NCI-H510A treated with DMSO at 0.1 percent for 48 hours (cell line): ENCODE measurements around the gene KAZN.

ENCODE experiments used
- DNase-seq: peaks from one replicate; lab custom pipeline; 2025; lab: John Stamatoyannopoulos, UW

The KAZN gene

DNA sequence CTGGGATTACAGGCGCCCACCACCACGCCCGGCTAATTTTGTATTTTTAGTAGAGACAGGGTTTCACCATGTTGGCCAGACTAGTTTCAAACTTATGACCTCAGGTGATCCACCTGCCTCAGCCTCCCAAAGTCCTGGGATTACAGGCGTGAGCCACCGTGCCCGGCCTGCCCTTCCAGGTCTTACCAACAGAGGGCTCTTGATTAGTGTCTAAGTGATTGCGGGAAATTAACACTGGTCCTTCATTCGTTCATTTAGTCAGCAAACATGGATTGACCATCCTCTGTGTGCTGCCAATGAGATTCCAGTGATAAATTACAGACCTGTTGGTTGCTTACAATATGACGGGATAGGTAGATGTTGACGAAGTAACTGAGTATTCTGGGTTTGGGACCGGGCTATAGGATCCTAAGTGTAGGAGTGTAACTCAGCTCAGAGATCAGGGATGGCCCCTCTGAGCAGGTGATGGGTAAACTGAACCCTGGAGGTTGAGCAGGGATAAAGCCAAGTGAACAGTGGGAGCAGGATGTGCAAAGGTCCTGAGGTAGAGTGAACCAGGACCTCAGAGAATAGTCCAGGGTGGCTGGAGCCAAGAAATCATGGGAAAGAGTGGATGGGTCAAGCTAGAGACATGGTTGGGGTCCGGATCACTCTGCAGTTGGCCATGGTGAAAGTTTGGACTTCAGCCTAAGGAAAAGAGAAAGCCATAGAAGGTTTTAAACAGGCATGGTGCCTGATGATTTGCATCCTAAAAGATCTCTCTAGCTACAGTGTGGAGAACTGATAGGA lies 171.2 kb downstream of the KAZN start:
- DNase-seq = no peak

DNA sequence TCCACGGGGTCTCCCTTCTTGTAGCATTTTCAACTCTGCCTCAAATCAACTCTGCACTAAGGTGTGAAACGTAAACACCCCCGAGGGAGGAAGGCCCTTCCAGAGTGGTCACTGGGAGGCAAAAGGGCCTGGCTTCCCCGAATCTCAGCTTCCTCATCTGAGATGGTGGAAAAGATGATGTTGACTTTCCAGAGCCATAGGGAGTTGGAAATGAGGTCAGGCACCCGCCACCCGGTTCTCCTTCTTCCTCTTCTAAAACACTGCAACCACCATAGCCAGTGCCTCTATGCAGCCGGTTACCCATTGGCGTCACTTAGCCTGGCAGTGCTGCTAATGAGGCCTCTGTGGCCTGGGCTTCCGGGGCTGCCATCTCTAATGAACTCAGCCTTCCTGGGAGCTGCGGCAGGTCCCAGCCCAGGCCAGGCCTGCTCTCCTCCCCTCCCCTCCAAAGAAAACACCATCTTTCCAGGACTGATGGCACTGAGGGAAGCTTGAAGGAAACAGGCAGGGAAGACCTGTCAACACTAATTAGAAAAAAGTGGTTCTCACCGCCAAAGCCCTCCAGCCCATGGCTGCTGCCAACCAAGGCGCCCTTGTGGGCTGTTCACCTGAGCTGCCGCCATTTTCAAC lies 175.0 kb downstream of the KAZN start:
- no peak for DNase-seq

DNA sequence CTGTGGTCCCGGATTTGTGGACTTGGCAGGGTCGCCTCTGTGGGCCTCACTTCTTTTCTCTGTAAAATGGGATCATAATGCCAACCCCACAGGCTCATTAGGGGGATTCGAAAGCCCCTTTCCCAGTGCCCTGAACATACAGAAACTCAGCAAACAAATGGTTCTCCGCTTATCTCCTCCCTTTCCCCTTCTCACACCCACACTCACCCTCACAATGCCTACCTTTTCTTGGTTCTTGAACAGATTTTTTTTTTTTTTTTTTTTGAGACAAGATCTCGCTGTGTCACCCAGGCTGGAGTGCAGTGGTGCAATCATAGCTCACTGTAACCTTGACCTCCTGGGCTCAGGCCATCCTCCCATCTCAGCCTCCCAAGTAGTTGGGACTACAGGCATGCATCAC lies 175.7 kb downstream of the KAZN start:
- no peak for DNase-seq

DNA sequence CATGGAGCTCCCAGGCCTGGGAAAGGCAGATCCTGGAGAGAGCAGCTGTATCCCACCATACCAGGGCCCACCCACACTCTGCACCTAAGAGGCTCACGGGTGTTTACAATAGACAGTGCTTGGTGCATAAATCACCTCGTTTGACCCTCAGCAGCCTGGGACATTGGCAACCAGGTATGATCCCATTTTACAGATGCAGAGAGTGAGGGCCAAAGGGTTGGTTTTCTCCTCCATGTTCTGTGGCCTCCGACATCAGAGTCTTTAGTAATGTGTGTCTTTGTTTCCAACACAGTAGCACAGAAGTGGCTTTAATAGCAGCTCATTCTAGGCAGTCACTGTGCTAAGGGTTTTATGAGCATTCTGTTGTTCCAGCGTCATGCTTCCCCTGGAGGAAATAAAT lies 176.5 kb downstream of the KAZN start:
- DNase-seq = no peak

DNA sequence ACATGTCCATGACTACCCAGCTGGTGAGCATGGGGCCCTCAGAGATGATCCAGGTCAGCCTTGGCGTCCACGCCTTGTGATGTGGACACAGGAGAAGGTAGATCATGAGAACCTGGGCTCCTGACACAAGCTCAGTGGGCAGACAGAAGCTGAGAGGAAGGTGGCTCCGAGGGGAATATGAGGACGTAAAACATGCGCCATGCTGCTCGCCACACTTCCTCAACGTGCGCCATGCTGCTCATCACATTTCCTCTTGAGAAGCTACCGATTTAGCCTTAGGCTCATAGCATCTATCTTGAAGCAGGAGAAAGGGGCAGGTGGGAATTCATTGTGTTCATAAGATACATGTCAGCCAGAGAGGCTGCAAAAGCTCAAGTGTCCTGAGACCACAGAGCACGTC lies 176.9 kb downstream of the KAZN start:
- DNase-seq = no peak

DNA sequence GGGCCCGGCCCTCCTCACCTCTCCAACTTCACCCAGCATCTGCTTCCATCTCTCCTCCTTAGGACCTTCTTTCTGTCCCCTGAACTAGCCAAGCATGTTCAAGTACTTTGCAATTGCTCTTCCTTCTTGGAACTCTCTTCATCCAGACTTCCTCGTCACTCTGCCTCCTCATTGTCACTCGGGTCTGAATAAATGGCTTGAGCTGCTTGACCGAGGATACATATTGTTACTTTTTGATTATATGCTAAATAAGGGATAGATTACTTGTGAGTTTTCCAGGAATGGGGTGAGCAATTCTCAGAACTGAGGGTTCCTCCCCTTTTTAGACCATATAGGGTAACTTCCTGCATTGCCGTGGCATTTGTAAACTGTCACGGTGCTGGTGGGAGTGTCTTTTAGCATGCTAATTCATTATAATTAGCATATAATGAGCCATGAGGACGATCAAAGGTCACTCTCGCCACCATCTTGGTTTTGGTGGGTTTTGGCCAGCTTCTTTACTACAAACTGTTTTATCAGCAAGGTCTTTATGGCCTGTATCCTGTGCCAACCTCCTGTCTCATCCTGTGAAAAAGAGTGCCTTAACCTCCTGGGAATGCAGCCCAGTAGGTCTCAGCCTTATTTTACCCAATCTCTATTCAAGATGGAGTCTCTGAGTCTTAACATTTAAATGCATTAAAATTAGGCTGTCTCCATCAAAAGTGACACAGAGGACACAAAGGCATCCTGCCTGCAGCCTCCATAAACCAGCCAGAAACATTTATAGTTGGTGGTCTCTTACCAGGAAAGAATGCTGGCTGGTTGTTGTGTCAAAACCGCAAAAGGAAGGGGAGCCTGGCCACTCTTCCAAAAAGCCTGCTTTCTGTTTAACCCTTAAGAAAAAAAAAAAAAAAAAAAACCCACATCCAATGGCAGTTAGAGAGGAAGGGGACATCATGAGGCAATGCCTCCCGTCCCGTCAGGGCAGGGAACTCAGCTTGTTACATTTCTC lies 179.3 kb downstream of the KAZN start:
- no peak for DNase-seq

DNA sequence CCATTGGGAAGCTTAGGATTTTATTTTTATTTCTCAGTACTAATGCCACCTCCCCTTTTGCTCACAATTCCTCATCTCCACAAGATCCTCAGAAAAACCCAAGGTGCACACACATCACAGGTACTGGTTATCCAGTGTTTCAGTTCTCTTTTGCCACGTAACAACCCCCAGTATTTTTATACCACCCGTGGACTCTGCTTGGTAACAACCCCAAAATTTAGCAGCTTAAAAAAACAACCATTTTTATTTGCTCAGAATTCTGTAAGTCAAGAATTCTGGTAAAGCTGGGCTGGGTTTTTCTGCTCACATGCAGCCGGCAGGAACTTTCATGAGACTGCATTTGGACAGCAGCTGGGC lies 180.0 kb downstream of the KAZN start:
- no peak for DNase-seq

DNA sequence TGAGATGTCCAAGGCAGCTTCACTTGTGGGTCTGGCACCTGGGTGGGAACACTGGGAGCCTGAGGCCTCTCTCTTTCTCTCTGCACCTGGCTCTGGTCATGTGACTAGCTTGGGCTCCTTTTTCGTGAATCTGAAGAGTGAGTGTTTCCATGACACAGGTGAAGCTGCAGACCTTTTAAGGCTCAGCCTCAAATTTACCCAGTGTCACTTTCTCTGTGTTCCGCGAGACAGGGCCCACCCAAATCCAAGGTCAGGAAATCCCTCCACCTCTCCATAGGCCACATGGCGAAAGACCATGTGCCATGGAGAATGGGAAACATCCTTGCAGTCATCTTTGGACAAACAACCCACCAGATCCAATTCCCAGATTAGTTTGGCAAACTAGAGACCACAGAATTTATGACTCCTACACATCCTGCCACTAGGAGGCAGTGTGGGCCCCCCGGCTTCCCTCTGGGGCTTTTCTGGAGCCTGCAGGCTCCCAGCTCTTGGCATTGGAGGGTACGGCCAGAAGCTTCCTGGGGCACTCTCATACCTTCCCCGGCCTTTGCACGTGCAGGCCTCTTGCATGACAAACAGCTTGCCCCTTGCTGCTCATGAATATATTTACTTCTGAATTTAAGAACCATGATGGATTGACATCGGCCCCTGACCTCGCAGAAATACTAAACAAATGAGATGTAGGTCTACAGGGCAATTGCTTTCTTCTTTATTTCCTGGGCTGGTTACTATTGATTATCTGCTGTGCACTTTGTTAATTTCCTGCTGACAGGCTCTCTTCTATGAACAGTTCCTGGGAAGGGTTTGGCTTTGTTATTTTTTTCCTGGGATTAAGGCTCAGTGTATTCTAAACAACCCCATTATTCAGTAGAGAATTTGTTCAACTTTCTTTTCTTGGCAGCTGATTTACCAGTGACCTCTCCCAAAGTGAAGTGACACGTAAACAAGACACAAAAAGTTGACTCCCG lies 180.7 kb downstream of the KAZN start:
- DNase-seq = peak; percentile 14

DNA sequence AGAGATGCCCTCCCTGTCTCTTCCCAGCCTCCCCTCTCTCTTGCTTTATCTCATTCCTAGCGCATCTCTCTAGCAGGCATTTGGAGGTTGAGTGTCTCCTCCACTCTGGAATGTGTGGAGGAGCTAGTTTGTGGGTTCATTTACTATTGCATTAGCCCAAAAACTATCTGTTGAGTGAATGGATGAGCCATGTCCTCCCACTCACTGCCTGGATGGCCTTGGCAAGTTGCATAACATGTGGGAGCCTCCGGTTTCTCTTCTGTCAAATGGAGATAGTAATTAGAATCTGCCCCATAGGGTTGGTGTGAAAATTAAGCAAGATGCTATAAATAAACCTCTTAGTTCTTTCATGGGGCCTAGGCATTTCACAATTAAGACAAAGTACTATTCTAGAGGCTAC lies 181.8 kb downstream of the KAZN start:
- no peak for DNase-seq

DNA sequence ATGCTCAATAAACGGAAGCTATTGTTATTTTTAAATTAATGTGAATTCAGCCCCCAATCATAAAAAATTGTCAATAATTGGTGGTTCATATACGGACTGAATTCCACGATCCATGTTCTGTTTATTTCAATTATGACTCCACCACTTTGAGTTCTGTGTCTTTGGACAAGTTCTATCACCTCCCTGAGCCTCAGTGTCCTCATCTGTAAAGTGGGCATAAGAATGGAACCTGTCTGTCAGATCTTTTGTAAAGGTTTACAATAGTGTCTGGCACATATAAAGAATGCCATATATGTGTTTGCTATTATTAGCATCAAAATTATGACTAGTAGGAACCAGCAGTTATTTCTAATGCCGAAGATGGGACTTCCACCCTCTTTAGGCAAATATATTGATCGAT lies 183.3 kb downstream of the KAZN start:
- DNase-seq = no peak

DNA sequence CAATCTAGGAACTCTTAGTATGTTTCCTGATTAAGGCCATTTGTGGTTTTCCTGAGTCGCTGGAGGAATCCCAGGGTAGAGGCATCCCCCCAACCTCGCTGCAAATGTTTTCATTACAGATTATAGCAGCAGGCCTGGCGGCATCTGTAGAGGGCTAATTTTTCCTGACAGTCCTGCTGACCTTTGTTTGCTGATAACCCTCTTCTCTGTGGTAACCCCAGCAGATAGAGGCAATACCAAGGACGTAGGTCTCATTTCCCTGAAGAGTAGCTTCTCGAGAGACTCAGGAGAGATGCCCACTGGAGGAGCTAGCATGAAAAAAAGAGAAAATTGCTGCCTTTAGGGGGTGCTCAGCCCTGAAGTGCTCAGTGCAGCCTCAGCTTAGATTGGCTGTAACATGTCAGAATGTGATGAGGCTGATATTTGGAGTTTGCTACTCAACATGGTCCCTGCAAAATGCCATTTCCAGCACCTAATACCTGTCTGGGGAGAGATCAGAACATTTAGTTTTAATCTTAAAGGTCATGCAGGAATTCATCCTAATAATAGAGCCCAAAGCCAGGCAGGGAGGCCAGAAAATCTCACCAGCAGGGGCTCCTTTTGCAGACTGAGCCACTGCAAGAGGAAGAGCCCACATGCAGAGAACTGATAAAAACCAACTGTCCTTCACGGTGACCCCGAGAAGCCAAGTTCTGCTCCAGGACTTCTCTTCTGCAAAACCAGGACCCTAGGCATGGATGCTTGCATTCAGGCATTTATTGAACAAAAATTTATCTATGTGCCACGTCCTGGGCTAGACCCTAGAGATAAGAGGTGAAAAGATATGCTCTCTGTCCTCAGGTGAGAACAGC lies 184.5 kb downstream of the KAZN start:
- DNase-seq = no peak

DNA sequence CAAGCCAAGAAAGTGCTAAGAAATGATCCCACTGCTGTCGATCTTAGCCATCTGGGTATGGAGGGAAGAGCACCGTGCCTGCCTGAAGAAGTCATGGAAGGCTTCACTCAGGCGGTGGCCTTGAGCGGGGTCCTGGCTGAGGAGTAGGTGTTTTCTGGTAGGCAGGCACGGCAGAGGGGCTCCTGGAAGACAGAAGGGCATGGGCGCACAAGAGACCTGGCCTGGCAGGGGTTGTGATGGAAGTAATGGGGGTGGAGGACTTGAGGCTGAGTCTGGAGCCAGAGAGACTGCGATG lies 185.1 kb downstream of the KAZN start:
- DNase-seq = no peak

DNA sequence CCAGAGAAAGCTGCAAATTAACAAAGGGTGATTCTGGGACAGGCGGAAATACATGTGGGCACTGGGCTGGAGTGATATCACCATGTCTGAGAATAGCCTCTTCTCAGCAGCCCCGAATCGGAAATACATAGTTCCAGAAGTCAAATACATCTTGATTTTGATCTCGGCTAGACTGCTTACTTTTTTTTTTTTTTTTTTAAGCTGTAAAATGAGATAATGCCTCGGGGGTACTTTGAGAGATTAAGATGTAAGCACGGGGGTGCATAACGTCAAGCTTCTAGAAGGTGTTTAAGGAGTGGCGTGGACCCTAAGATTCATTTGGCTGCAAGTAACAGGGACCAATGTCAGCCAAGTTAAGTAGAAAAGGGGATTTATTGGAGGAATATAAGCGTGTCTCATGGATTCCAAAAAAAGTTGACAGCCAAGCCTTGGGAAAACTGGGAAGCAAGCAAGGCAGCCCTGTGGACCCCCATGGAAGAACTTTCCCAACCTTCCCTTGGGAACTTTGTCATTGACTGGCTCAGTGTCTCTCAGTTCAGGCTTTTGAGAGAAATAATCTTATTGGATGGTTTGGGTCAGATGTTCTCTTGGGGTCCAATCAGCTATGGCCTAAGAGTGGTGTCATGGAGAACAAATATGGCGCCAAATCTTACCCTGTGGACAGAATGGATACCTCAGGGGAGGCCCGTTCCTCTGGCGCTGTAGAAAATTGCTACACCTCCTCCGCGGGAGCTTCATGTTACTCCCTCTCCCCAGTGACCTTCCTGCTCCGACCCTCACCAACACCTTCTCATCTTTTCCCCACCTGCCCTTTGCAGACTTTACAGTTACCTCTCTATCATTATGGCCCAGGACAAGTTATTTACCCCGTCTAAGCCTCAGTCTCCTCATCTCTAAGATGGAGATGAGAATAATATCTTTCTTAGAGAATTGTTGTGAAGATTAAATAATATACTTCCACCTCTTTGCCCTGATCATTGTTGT lies 186.6 kb downstream of the KAZN start:
- DNase-seq = no peak

DNA sequence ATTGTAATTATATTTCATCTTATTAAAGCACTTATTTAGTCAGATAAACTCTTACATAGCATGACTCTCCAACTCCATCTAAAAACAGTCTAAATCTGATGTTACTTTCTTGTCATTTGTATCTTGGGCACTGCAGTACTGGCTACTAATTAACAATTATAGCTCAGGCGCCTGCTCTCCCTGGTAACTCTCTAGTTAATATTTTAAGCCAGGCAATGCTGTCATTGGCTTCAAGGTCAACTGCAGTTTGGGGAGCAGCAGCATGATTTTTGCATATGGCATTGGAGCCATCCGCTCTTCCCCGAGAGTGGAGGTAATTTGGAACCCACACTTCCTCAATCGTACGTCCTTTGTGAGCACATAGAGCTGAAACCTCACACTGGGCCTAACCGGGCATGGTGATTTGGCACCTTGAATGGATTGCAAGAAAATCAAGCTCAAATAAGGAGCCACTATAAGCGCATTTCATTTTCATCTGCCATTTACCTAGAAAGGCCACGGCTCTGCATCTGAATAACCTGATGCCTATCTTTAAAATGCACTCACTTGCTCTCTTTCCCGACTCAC lies 187.7 kb downstream of the KAZN start:
- no peak for DNase-seq

DNA sequence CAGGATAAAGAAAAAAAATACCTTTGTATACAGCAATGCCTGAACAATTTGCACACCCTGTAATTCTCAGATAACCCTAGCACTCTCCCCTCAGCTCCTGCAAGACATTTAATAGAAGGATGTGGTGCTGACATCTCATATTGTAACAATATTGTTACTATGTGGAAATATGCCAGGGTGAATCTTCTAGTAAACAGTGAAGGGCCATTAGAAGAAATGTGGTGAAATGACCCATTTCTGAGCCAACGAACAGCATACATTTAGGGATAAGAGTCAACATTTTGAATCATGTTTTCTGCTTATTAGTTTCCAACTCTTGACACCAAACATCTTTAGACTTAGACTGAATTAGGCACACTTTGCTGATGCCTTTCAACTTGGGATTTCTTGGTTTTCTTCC lies 188.2 kb downstream of the KAZN start:
- DNase-seq = no peak

DNA sequence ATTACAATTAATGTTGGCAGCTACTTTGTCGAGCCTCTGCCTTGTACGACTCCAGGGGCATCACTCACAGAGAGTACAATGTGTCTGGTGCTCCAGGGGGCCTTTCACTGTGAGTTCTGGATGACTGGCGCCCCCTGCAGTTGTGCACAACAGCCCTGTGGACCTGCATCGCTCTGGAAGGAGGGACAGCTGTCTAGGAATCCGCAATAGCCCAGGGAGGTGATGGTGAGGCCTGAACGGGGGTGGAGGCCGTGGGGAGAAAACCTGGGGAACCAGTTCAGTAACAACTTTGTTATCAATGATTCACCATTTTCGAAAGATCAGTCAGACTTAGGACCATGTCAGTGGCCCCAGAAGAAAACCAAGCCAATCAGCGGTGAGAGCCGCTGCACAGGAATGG lies 189.1 kb downstream of the KAZN start:
- peak; percentile 18 for DNase-seq

DNA sequence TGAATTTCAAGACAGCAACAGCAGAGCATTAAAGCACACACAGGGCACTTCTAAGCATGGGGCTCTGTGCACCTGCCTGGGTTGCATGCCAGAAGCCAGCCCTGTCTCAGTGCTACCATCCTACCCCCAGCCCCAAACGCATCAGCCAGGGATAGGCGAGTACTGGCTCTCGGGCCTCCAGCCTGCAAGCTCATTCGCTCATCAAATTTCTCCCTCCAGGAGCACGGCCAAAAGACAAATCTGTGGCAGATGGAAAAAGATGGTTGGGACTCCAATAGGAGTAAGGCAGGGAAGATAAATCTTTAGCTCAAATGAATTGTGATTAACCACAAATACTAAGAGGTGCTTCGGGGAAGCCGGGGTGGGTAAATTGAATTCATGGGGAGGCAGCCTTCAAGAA lies 189.6 kb downstream of the KAZN start:
- DNase-seq = no peak

DNA sequence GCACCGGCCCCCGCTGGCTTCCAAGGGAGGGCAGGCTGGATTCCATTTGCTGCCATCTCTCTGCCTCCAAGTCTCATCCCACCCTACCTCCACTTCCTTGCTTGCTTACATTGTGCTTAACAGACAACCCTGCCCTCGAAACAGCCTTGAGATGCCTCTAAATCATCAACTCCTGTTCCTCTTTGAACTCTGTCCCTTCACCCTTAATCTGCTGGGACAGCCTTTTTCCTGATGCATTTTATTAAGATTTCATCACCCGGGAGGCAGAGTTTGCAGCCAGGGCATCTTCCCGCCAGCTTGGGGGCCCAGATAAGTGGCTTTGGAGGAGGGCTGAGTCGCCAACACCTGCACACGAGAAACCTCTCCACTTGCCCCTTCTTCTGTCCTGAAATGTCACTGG lies 192.5 kb downstream of the KAZN start:
- no peak for DNase-seq

DNA sequence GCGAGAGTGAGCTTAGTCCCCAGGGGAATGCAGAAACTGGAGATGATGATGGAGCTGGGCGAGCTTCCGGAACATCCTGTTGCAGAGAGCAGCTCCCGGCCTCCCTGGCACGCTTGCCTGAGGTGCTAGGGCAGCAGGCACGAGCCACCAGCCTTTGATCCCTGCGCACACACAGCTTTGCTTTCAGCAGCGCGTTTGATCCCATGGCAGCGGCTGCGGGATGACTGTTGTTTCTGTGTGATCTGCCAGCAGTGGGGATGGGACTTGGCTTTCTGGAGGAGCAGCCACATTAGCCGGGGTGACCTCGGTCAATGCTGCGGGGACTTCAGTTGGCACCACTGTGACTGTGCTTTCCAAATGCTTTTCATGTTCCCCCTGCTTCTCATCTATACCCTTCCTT lies 193.2 kb downstream of the KAZN start:
- DNase-seq = no peak
